Hematopoietic multipotent progenitor cell treated with erythropoietin and hydrocortisone succinate and interleukin-3 and kit ligand, for 6 days (in vitro differentiated cells): ENCODE measurements around the gene SELENOV.

Source experiments
- DNase-seq: peaks from one replicate; pipeline ENCODE4 v3.0.0-alpha.2; 2015

The SELENOV gene

DNA sequence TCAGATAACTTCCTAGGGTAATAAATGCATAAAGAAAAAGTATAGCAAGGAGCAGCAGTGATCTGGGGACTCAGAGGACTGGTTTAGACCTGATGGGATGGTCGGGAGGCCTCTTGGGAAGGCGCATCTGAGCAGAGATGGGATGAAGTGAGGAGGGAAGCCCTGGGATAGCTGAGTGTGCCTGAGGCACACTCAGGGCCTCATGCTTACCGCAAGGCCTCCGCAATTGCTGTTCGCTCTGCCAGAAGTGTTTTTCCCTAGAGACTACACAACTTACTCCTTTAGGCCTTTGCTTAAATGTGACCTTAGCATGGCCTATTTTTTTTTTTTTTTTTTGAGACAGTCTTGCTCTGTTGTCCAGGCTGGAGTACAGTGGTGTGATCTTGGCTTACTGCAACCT lies 20.3 kb upstream of the SELENOV start:
- no peak for DNase-seq

DNA sequence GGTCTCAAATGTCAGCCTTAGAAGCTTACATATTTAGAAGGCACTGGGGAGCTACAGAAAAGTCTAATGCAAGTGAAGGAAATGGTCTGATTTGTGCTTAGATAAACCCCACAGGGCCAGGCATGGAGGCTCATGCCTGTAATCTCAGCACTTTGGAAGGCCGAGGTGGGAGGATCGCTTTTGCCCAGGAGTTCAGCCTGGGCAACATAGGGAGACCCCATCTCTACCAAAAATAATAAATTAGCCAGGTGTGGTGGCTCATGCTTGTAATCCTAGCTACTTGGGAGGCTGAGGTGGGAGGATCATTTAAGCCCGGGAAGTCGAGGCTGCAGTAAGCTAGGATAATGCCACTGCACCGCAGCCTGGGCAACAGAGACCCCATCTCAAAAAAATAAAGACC lies 18.9 kb upstream of the SELENOV start:
- no peak for DNase-seq

DNA sequence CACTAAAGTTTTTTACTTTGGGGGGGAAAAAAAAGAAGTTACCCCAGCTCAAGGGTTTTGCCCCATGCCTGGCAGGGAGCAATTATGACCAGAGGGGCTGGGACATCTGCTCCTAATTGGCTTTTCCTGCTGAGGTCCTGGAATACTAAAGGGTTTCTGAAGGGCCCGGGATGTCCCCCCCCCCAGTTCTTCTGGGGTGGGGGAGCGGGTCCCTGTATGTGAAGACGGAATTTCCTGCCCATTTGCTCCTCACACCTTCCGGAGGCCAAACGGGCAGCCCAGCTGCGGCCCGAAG lies 17.3 kb upstream of the SELENOV start:
- no peak for DNase-seq

DNA sequence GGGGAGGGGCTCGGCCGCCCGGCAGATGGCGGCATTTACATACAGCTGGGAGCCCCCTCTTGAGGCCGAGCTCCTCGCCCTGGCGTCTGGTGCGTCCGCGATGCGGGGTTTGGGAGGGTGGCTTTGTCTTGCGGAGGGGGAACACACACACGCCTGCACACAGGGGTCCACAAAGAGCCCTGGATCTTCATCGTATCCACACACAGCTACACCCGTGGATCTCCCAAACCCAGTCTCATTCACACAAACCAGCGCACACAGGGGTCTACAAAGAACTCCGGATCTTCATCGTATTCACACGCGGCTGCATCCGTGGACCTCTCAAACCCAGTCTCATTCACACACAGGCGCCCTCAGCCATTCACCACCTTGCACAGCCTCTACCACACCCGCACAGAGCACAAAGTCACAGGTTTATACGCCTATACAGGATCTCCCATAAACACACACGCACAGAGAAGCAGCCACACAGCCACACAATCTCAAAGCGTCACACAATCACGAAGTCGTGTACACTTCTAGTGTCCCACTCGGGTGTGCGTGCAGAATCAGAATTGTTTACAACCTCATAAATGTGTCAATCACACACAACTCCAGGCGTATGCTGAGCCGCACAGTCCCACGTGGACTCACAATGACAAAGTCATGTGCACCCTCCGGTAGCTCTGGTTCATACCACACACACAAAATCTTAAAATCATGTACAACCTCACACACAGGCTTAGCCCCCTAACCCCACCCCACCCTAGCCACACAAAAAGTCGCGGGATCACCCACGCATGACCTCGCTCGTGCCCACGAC lies 16.7 kb upstream of the SELENOV start:
- peak; percentile 44 for DNase-seq

DNA sequence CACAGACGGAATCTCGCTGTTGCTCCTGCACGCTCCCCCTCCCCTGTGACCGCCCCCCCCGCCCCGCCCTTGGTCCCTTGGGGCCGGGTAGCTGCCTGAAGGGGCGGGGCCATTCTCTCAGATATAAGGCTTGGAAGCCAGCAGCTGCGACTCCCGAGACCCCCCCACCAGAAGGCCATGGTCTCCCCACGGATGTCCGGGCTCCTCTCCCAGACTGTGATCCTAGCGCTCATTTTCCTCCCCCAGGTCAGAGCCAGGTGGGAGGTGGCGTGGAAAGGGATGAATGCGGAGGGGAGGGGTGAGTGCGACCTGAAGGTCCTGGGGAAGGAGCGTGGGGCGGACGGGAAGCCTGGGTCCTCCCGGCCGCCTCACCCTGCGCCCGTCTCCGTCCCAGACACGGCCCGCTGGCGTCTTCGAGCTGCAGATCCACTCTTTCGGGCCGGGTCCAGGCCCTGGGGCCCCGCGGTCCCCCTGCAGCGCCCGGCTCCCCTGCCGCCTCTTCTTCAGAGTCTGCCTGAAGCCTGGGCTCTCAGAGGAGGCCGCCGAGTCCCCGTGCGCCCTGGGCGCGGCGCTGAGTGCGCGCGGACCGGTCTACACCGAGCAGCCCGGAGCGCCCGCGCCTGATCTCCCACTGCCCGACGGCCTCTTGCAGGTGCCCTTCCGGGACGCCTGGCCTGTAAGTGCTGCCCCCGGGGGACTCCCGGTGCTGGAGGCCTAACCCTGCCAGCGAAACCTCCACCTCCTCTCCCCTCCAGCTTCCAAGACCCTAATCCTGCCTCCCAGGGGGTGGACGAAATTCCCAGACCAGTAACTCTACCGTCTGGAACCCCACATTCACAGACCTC lies 15.9 kb upstream of the SELENOV start, which contains the start of gene DLL3:
Gene DLL3 (plus strand): TSS at position 150 of the 845 bp plus-strand sequence. CDS start 28 bp downstream, at position 178.
- DNase-seq = peak; percentile 15

DNA sequence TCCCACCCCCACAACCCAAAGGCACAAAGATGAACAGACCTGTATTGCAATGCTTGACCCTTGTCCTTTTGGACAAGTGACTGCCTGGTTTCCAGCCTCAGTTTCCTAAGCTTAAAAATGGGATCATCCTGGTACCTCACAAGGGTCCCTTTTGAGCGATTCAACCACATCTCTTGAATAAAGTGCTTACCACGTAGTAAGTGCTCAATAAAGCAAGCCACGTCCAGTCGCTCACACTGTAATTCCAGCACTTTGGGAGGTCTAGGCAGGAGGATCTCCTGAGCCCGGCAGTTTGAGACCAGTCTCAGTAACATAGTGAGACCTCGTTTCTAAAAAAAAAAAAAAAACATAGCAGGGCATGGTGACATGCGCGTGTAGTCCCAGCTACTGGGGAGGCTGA lies 15.0 kb upstream of the SELENOV start:
- no peak for DNase-seq

DNA sequence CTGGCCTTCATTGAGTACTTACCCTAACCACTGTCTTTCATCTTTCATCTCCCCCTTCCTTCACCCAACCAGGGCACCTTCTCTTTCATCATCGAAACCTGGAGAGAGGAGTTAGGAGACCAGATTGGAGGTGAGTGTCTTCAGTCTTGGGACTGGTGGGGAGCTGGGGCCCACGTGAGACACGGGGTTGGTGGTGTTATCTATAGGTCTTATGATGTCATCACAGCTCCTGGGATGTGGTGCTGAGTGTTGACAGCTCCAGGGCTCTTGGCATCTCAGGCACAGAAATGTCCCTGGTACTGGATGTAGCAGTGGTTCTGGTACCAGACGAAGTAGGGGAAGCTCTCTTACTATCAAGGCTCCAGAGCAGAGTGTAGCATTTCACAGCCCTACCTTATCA lies 14.4 kb upstream of the SELENOV start:
- no peak for DNase-seq

DNA sequence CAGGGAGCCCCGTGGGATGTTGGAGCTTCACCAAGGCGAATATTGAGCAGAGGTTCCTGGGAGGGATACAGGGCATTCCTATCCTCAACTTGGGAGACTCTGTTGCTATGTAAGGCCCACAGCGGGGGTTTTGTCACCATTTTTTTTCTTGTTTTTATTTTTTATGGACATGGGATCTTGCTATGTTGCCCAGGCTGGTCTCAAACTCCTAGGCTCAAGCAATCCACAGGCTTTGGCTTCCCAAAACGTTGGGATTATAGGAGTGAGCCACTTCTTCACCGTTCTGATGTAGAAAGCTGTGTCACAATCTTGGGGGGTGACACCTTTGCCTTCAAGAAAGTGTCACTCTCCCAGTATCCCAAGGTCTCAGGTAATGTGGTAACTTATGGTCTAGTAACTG lies 13.6 kb upstream of the SELENOV start:
- no peak for DNase-seq

DNA sequence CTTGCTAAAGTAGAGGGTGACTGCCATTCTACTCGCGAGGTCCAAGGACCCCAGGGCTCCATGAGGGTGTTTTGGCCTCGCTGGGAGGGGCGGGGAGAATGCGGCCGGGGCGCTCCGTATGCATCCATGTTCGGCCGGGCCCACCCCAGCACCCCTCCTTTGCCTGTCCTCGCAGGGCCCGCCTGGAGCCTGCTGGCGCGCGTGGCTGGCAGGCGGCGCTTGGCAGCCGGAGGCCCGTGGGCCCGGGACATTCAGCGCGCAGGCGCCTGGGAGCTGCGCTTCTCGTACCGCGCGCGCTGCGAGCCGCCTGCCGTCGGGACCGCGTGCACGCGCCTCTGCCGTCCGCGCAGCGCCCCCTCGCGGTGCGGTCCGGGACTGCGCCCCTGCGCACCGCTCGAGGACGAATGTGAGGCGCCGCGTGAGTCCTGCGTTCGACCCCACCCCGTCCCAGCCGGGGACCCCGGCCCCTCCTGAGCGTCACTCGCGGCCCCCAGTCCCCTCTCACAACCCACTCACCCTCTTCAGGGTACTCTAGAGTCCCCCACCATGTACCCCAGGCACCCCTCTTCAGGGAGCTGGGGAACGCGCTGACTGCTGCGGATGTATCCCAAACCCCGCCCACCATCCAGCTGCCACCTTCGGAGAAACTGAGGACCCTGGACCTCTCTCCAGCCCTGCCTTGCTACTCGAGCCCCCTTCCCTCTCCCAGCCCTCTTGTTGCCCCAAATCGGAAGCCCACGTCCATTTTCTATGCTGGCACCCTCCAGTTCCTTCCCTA lies 12.1 kb upstream of the SELENOV start:
- DNase-seq = peak; percentile 89

DNA sequence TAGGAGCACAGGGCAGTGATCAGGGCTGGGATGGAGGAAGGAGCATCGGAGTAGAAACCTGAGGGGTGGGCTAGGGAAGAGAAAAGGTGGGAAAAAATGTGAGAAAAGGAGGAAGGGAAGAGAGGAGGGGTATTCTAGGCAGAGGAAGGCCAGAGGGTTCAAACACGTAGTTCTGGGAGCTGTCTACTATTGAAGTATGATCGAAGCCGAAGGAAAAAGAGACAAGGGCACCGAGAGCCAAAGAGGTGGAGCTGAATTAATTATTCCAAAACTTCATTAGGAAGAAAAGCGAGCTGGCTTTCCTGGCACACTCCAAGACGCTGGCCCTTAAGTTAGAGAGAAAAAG lies 8.4 kb upstream of the SELENOV start:
- no peak for DNase-seq

DNA sequence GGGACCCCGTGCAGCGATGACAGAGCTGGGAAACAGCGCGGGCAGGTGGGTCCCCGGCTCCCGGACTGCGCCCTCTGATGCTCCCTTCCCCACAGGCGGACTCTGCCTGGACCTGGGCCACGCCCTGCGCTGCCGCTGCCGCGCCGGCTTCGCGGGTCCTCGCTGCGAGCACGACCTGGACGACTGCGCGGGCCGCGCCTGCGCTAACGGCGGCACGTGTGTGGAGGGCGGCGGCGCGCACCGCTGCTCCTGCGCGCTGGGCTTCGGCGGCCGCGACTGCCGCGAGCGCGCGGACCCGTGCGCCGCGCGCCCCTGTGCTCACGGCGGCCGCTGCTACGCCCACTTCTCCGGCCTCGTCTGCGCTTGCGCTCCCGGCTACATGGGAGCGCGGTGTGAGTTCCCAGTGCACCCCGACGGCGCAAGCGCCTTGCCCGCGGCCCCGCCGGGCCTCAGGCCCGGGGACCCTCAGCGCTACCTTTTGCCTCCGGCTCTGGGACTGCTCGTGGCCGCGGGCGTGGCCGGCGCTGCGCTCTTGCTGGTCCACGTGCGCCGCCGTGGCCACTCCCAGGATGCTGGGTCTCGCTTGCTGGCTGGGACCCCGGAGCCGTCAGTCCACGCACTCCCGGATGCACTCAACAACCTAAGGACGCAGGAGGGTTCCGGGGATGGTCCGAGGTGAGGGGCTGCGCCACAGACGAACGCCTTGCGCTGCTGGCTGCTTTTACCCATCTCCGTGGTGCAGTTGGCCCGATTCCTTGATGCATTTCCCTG lies 7.8 kb upstream of the SELENOV start:
- peak; percentile 72 for DNase-seq

DNA sequence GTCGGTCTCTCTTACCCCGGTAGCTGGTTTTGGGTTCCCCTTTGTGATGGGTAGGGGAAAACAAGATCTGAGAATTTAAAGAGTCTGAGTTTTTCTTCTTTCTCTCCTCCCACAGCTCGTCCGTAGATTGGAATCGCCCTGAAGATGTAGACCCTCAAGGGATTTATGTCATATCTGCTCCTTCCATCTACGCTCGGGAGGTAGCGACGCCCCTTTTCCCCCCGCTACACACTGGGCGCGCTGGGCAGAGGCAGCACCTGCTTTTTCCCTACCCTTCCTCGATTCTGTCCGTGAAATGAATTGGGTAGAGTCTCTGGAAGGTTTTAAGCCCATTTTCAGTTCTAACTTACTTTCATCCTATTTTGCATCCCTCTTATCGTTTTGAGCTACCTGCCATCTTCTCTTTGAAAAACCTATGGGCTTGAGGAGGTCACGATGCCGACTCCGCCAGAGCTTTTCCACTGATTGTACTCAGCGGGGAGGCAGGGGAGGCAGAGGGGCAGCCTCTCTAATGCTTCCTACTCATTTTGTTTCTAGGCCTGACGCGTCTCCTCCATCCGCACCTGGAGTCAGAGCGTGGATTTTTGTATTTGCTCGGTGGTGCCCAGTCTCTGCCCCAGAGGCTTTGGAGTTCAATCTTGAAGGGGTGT lies 7.1 kb upstream of the SELENOV start:
- DNase-seq = no peak

DNA sequence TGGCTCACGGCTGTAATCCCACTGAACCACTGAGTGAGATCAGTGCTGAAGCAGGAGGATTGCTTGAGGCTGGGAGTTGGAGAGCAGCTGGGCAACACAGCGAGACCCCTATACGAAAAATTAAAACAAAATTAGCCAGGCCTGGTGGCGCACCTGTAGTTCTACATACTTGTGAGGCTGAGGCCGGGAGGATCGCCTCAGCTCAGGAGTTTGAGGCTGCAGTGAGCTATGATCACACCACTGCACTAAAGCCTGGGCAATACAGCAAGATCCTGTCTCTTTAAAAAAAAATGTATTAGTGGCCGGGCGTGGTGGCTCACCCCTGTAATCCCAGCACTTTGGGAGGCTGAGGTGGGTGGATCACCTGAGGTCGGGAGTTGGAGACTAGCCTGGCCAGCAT lies 6.3 kb upstream of the SELENOV start:
- no peak for DNase-seq

DNA sequence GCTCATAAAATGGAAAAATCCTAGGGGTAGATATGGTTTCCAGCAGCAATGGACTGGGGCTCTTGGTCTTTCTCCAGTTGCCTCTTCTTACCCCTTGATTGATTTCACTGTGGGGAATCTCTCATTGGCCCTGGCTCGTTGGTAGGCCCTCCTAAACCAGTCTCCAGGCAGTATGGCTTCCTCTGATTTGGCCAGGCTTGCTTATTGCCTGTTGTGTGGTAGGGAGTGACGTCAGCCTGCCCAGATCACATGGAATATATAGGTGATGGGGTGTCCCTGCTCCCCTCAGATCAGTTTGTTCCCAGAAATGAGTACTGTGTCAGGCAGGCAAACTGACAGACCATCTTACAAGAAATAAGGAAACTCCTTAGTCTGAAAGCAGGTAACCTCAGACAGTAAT lies 5.7 kb upstream of the SELENOV start:
- no peak for DNase-seq

DNA sequence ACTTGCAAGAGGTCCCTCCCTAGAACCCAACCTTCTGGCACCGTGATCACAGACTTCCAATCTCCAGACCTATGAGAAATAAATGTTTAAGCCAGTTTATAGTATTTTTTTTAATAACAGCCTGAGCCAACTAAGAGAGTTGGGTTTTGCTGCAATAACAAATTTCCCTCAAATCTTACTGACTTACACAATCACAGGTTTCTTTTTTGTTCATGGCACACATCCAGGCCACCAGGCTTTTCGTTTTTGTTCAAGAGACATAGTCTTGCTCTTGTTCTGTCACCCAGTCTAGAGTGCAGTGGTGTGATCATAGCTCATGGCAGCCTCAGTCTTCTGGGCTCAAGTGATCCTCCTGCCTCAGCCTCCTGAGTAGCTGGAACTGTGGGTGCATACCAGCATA lies 2.0 kb upstream of the SELENOV start:
- no peak for DNase-seq

DNA sequence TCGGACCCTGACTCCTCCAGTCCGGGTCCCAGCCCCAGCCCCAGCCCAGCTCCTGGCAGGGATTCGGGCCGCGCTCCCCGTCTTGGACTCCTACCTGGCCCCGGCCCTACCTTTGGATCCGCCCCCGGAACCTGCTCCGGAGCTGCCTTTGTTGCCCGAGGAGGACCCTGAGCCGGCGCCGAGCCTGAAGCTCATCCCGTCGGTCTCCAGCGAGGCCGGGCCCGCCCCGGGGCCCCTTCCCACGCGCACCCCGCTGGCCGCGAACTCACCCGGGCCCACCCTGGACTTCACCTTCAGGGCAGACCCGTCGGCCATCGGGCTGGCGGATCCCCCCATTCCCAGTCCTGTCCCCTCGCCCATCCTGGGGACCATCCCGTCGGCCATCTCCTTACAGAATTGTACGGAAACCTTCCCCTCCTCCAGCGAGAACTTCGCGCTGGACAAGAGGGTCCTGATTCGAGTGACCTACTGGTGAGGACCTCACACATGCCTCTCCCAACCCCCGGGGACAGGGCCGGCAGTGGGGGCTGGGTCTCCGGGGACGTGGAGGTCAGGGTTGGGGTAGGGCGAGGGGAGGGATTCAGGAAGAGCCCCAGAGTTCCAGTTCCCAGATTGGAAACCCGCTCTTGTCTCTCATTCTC lies 732 bp downstream of the SELENOV start:
- no peak for DNase-seq

DNA sequence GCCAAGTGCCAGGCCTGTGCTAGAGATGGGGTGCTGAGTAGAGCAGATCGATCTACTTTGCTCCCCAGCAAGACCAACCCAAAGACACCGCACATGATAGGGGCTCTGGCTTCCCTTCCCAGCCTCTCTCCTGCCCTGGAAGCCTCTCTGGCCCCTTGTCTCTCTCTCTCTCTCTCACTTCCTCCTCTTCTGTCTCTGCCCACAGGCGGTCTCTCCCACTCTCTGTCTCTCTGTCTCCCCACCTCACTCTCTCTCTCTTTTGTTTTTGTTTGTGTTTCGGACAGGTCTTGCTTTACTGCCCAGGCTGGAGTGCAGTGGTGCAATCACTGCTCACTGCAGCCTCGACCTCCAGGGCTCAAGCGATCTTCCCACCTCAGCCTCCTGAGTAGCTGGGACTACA lies 1.3 kb downstream of the SELENOV start:
- no peak for DNase-seq

DNA sequence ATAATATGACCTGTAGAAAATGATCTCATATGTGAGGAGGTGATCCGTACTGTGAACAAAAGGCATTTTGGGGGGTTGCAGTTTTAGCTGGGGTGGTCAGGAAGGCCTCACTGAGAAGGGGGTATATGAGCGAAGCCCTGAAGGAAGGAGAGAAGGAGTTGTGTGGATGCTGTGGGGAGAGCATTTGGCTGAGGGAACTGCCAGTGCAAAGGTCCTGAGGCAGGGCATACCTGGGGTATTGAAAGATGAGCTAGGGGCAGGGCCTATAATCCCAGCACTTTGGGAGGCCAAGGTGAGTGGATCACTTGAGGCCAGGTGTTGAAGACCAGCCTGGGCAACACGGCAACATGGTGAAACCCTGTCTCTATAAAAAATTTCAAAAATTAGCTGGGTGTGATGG lies 2.5 kb downstream of the SELENOV start:
- no peak for DNase-seq

DNA sequence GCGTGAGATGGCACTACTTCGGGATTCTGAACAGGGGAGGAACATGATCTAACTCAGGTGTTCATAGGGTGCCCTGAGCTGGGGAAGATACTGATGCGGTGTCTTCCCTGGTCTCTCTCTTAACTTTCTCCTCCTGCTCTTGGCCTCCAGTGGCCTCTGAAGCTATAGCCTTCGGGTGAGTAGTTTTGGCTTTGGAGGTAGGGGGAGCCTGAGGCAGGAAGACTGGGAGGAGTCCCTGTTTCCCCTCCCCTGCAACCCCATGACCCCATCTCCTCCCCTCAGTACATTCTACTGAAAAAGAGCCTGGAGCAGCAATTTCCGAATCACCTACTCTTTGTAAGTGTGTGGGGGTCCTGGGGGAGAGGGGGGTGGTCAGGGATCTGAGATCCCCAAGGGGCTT lies 3.5 kb downstream of the SELENOV start:
- no peak for DNase-seq

DNA sequence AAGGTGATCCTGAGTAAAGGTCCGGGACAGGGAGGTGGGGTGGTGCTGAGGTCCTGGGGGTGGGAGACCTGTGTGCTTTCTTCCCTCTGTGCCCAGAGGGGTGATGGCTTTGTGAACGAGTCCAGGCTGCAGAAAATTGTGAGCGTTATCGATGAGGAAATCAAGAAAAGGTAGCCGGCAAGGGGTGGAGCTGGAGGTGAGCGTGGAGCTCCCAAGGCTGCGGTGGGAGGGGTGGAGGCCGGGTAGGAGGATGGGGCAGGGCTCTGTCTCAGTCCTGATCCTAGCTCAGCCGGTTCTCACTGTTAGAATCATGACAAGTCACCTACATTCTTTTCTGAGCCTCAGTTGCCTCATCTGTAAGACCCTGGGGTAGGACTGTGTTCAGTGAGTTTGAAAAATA lies 4.0 kb downstream of the SELENOV start:
- no peak for DNase-seq

DNA sequence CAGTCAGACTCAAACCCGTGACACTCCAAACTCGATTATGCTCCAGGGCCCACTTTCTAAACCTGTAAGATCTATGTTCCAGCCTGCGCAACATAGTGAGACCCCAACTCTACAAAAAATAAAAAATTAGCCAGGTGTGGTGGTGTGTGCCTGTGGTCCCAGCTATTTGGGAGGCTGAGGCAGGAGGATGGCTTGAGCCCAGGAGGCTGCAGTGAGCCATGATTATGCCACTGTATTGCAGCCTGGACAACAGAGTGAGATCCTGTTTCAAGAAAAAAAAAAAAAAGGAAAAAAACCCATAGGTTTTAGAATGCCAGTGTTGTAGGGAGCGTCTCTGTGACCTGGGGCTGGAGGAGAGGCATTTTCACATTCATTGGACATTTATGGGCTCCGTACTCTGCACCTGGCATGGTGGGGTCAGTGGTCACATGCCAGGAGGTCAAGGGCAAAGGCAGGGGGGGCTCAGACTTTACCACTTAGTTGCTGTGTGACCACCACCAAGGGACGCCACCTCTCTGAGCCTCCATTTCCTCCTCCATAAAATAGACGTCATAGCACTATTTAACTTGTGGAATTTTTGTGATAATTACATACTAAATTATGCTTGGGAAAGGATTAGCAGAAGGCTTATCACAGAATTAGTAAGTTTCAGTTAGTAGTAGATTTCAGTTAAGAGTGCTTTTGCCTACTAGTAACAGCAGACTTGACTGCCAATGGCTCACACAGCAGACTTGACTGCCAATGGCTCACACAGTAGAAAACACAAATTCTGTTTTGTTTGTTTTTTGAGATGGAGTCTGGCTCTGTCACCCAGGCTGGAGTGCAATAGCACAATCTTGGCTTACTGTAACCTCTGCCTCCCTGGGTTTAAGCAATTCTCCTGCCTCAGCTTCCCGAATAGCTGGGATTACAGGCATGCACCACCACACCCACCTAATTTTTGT lies 5.9 kb downstream of the SELENOV start:
- no peak for DNase-seq
